ENCODE measurements around the gene GTF3C2. TPM values are rescaled to one million over a fixed set of nuclear protein-coding genes. Genes with fewer than 3 reads are reported as not detected.
A peak's percentile ranks its signal among the peaks of the same experiment; 100 is the strongest.

GTF3C2 gene
- polyA plus RNA-seq, 4 donors = 27.4 to 56.1 (median 35.7) TPM

- no peak overlapping the region for H3K27ac ChIP-seq (ENCODE audit: low read depth in 1 of 3, low read length in 2 of 3)
- no peaks in the 10 kb centered on the region for H3K27me3 ChIP-seq (ENCODE audit: control insufficient read depth in 3 of 3, insufficient read depth in 3 of 3, low read length in 3 of 3)
- H3K4me3 ChIP-seq (ENCODE audit: low read depth in 1 of 3, low read length in 3 of 3) = no peak overlapping the region
- peaks cover 10 to 67% (median 33%) of the 10 kb centered on the region in 3 donors for H3K36me3 ChIP-seq (ENCODE audit: control insufficient read depth in 3 of 3, insufficient read depth in 2 of 3, low read depth in 1 of 3, low read length in 3 of 3)
- DNase-seq (no peak), FAIRE-seq (no peak)
- WGBS, 3 donors = 85 to 86% (median 86%) methylated on average over 16 of the region's 16 CpGs
- peaks cover 2 to 22% (median 2%) of the 10 kb centered on the region in 3 donors for H3K4me1 ChIP-seq (ENCODE audit: control insufficient read depth in 3 of 3, insufficient read depth in 2 of 3, low read depth in 1 of 3, low read length in 2 of 3)
- H3K9me3 ChIP-seq (ENCODE audit: control insufficient read depth in 2 of 2, insufficient read depth in 1 of 2, low read depth in 1 of 2, low read length in 1 of 2) = no peaks in the 10 kb centered on the region
These were observed 19.7 kb upstream of the GTF3C2 start for GRCh38 chr2:27376151-27376865.

- H3K27me3 ChIP-seq (ENCODE audit: control insufficient read depth in 3 of 3, insufficient read depth in 3 of 3, low read length in 3 of 3) = no peaks in the 10 kb centered on the region
- peaks cover 10 to 61% (median 33%) of the 10 kb centered on the region in 3 donors for H3K36me3 ChIP-seq (ENCODE audit: control insufficient read depth in 3 of 3, insufficient read depth in 2 of 3, low read depth in 1 of 3, low read length in 3 of 3)
These were observed 19.0 kb upstream of the GTF3C2 start for GRCh38 chr2:27375513-27376099.

GRCh38 chr2:27373567-27373966 lies 17.0 kb upstream of the GTF3C2 start:
- Histone ChIP-seq H3K9me3 (ENCODE audit: control insufficient read depth in 2 of 2, insufficient read depth in 1 of 2, low read depth in 1 of 2, low read length in 1 of 2) (no peaks in the 10 kb centered on the region), H3K27ac (ENCODE audit: low read depth in 1 of 3, low read length in 2 of 3) (no peak overlapping the region), H3K36me3 (ENCODE audit: control insufficient read depth in 3 of 3, insufficient read depth in 2 of 3, low read depth in 1 of 3, low read length in 3 of 3) (peaks cover 10 to 59% (median 33%) of the 10 kb centered on the region in 3 donors), H3K4me1 (ENCODE audit: control insufficient read depth in 3 of 3, insufficient read depth in 2 of 3, low read depth in 1 of 3, low read length in 2 of 3) (peaks cover 6 to 14% (median 8%) of the 10 kb centered on the region in 3 donors), H3K4me3 (ENCODE audit: low read depth in 1 of 3, low read length in 3 of 3) (no peak overlapping the region), H3K27me3 (ENCODE audit: control insufficient read depth in 3 of 3, insufficient read depth in 3 of 3, low read length in 3 of 3) (no peaks in the 10 kb centered on the region)
- FAIRE-seq (no peak), DNase-seq (no peak)
- WGBS, 3 donors = 85 to 90% (median 87%) methylated on average over 5 of the region's 5 CpGs

More at GRCh38 chr2:27375513-27376099, 19.0 kb upstream of the GTF3C2 start:
- Histone ChIP-seq H3K9me3 (ENCODE audit: control insufficient read depth in 2 of 2, insufficient read depth in 1 of 2, low read depth in 1 of 2, low read length in 1 of 2) (no peaks in the 10 kb centered on the region), H3K4me1 (ENCODE audit: control insufficient read depth in 3 of 3, insufficient read depth in 2 of 3, low read depth in 1 of 3, low read length in 2 of 3) (peaks cover 0 to 18% (median 2%) of the 10 kb centered on the region in 3 donors), H3K27ac (ENCODE audit: low read depth in 1 of 3, low read length in 2 of 3) (no peak overlapping the region), H3K4me3 (ENCODE audit: low read depth in 1 of 3, low read length in 3 of 3) (no peak overlapping the region)
- DNase-seq (no peak), FAIRE-seq (no peak)
- WGBS, 3 donors = 93 to 95% (median 93%) methylated on average over 20 of the region's 20 CpGs

- DNase-seq (no peak), FAIRE-seq (no peak)
- WGBS, 3 donors = 90 to 93% (median 93%) methylated on average over 6 of the region's 6 CpGs
- Histone ChIP-seq H3K27me3 (ENCODE audit: control insufficient read depth in 3 of 3, insufficient read depth in 3 of 3, low read length in 3 of 3) (no peaks in the 10 kb centered on the region), H3K27ac (ENCODE audit: low read depth in 1 of 3, low read length in 2 of 3) (no peak overlapping the region), H3K36me3 (ENCODE audit: control insufficient read depth in 3 of 3, insufficient read depth in 2 of 3, low read depth in 1 of 3, low read length in 3 of 3) (peaks cover 8 to 54% (median 35%) of the 10 kb centered on the region in 3 donors), H3K4me3 (ENCODE audit: low read depth in 1 of 3, low read length in 3 of 3) (no peak overlapping the region), H3K4me1 (ENCODE audit: control insufficient read depth in 3 of 3, insufficient read depth in 2 of 3, low read depth in 1 of 3, low read length in 2 of 3) (peaks cover 6 to 14% (median 8%) of the 10 kb centered on the region in 3 donors), H3K9me3 (ENCODE audit: control insufficient read depth in 2 of 2, insufficient read depth in 1 of 2, low read depth in 1 of 2, low read length in 1 of 2) (no peaks in the 10 kb centered on the region)
These were observed 16.4 kb upstream of the GTF3C2 start for GRCh38 chr2:27372937-27373336.

- peaks cover 9 to 52% (median 25%) of the 10 kb centered on the region in 3 donors for H3K36me3 ChIP-seq (ENCODE audit: control insufficient read depth in 3 of 3, insufficient read depth in 2 of 3, low read depth in 1 of 3, low read length in 3 of 3)
These were observed 14.5 kb upstream of the GTF3C2 start for GRCh38 chr2:27370816-27371620.

GRCh38 chr2:27370026-27370815 lies 13.7 kb upstream of the GTF3C2 start, which contains the start of the genes EIF2B4 and SNX17:
EIF2B4 (minus strand) TSS chr2:27370338; CDS start chr2:27370314, 24 bp downstream.
SNX17 (plus strand) TSS chr2:27370616; CDS start chr2:27370744, 128 bp downstream.
- WGBS, 3 donors = 0% methylated on average over 67 to 85 of the region's 85 CpGs
- no peaks in the 10 kb centered on the region for H3K9me3 ChIP-seq (ENCODE audit: control insufficient read depth in 2 of 2, insufficient read depth in 1 of 2, low read depth in 1 of 2, low read length in 1 of 2)
- peak within 1 kb of the TSS; percentile 74 to 95 (median 93) for H3K4me3 ChIP-seq (ENCODE audit: low read depth in 1 of 3, low read length in 3 of 3)
- H3K27ac ChIP-seq (ENCODE audit: low read depth in 1 of 3, low read length in 2 of 3) = peak within 1 kb of the TSS; percentile 91 to 95 (median 93)
- H3K27me3 ChIP-seq (ENCODE audit: control insufficient read depth in 3 of 3, insufficient read depth in 3 of 3, low read length in 3 of 3) = no peaks in the 10 kb centered on the region
- FAIRE-seq = no peak
- H3K36me3 ChIP-seq (ENCODE audit: control insufficient read depth in 3 of 3, insufficient read depth in 2 of 3, low read depth in 1 of 3, low read length in 3 of 3) = peaks cover 9 to 52% (median 21%) of the 10 kb centered on the region in 3 donors
- H3K4me1 ChIP-seq (ENCODE audit: control insufficient read depth in 3 of 3, insufficient read depth in 2 of 3, low read depth in 1 of 3, low read length in 2 of 3) = peaks cover 6 to 14% (median 8%) of the 10 kb centered on the region in 3 donors
- DNase-seq = peak; percentile 99 to 100

More at GRCh38 chr2:27370816-27371620, 14.5 kb upstream of the GTF3C2 start:
- 0 to 1% (median 1%) methylated on average over 34 to 46 of the region's 46 CpGs for WGBS, 3 donors
- H3K4me1 ChIP-seq (ENCODE audit: control insufficient read depth in 3 of 3, insufficient read depth in 2 of 3, low read depth in 1 of 3, low read length in 2 of 3) = peaks cover 6 to 14% (median 8%) of the 10 kb centered on the region in 3 donors
- no peaks in the 10 kb centered on the region for H3K27me3 ChIP-seq (ENCODE audit: control insufficient read depth in 3 of 3, insufficient read depth in 3 of 3, low read length in 3 of 3)
- peak overlapping the region; percentile 56 to 93 (median 78) for H3K27ac ChIP-seq (ENCODE audit: low read depth in 1 of 3, low read length in 2 of 3)
- FAIRE-seq (no peak), DNase-seq (peak; percentile 67 to 74)
- peak overlapping the region; percentile 68 to 95 (median 93) for H3K4me3 ChIP-seq (ENCODE audit: low read depth in 1 of 3, low read length in 3 of 3)
- no peaks in the 10 kb centered on the region for H3K9me3 ChIP-seq (ENCODE audit: control insufficient read depth in 2 of 2, insufficient read depth in 1 of 2, low read depth in 1 of 2, low read length in 1 of 2)

- 1 to 2% (median 1%) methylated on average over 18 of the region's 18 CpGs for WGBS, 3 donors
- peaks cover 7 to 47% (median 20%) of the 10 kb centered on the region in 3 donors for H3K36me3 ChIP-seq (ENCODE audit: control insufficient read depth in 3 of 3, insufficient read depth in 2 of 3, low read depth in 1 of 3, low read length in 3 of 3)
- H3K27ac ChIP-seq (ENCODE audit: low read depth in 1 of 3, low read length in 2 of 3) = peak overlapping the region; percentile 91 to 95 (median 93)
- no peaks in the 10 kb centered on the region for H3K9me3 ChIP-seq (ENCODE audit: control insufficient read depth in 2 of 2, insufficient read depth in 1 of 2, low read depth in 1 of 2, low read length in 1 of 2)
- FAIRE-seq (no peak), DNase-seq (no peak)
- peaks cover 6 to 14% (median 8%) of the 10 kb centered on the region in 3 donors for H3K4me1 ChIP-seq (ENCODE audit: control insufficient read depth in 3 of 3, insufficient read depth in 2 of 3, low read depth in 1 of 3, low read length in 2 of 3)
- peak overlapping the region; percentile 70 to 95 (median 74) for H3K4me3 ChIP-seq (ENCODE audit: low read depth in 1 of 3, low read length in 3 of 3)
- no peaks in the 10 kb centered on the region for H3K27me3 ChIP-seq (ENCODE audit: control insufficient read depth in 3 of 3, insufficient read depth in 3 of 3, low read length in 3 of 3)
These were observed 13.0 kb upstream of the GTF3C2 start for GRCh38 chr2:27369471-27370025.

Data from small intestine (tissue), 7 donors.